Thyroid gland (tissue), 4 donors: Measurements from ENCODE around the gene RNF224.

Experiments used
- CTCF ChIP-seq, 6 experiments: fragments of 200-600 bp in 3 of 6; fragments of 450-650 bp in 3 of 6; sonication (generic) in 3 of 6; IDR thresholded peaks; one replicate each; pipeline ENCODE4 v1.5.1; 2016 to 2019; ENCODE audit warnings: antibody characterized with exemption in 6 of 6, mild to moderate bottlenecking in 2 of 6, inconsistent platforms in 1 of 6, moderate library complexity in 1 of 6
- POLR2A ChIP-seq, 2 donors: fragments of 450-650 bp; IDR thresholded peaks; one replicate each; pipeline ENCODE4 v1.6.1; 2017; ENCODE audit warnings: antibody characterized with exemption in 2 of 2, mild to moderate bottlenecking in 2 of 2, moderate library complexity in 1 of 2

- TF ChIP-seq CTCF (IDR thresholded peaks at IDR 0.05) (no peak), POLR2A (IDR thresholded peaks at IDR 0.05) (no peak)
Measured at GRCh38 chr9:137212520-137212919, 14.8 kb upstream of the RNF224 start.
